ENCODE results near the gene DHX30.
"Not testable (repeated sequence)": the region's sequence is repeated elsewhere in the genome, so short reads cannot be mapped to it uniquely, and the experiment has no call there.

The DHX30 gene

GRCh38 chr3:47803480-47804025, 615 bp downstream of the DHX30 start:
- no peak for DNase-seq (ENCODE audit: low read depth, low spot score)

- DNase-seq (ENCODE audit: low read depth, low spot score), result no peak
Observed at GRCh38 chr3:47804577-47804976, 1.6 kb downstream of the DHX30 start.

GRCh38 chr3:47813551-47814177, 10.7 kb downstream of the DHX30 start:
- DNase-seq (ENCODE audit: low read depth, low spot score), result no peak

- DNase-seq (ENCODE audit: low read depth, low spot score), result no peak
Observed at GRCh38 chr3:47817609-47818008, 14.7 kb downstream of the DHX30 start.

GRCh38 chr3:47824541-47825473, 21.9 kb downstream of the DHX30 start:
- peak; percentile 74 for DNase-seq (ENCODE audit: low read depth, low spot score)

GRCh38 chr3:47825590-47825989, 22.7 kb downstream of the DHX30 start:
- no peak for DNase-seq (ENCODE audit: low read depth, low spot score)

GRCh38 chr3:47829482-47829881, 26.5 kb downstream of the DHX30 start:
- not testable (repeated sequence) for DNase-seq (ENCODE audit: low read depth, low spot score)

- no peak for DNase-seq (ENCODE audit: low read depth, low spot score)
Observed at GRCh38 chr3:47836986-47837385, 34.0 kb downstream of the DHX30 start.

- DNase-seq (ENCODE audit: low read depth, low spot score), result no peak
Observed at GRCh38 chr3:47838503-47838902, 35.6 kb downstream of the DHX30 start.

GRCh38 chr3:47841786-47842349, 38.9 kb downstream of the DHX30 start:
- DNase-seq (ENCODE audit: low read depth, low spot score), result no peak

GRCh38 chr3:47846186-47846879, 43.4 kb downstream of the DHX30 start:
- DNase-seq (ENCODE audit: low read depth, low spot score), result no peak

- no peak for DNase-seq (ENCODE audit: low read depth, low spot score)
Observed at GRCh38 chr3:47846880-47847248, 43.9 kb downstream of the DHX30 start.

- no peak for DNase-seq (ENCODE audit: low read depth, low spot score)
Observed at GRCh38 chr3:47847260-47847659, 44.3 kb downstream of the DHX30 start.

- no peak for DNase-seq (ENCODE audit: low read depth, low spot score)
Observed at GRCh38 chr3:47847801-47848518, 45.0 kb downstream of the DHX30 start.

GRCh38 chr3:47848599-47849117, 45.7 kb downstream of the DHX30 start:
- no peak for DNase-seq (ENCODE audit: low read depth, low spot score)

- DNase-seq (ENCODE audit: low read depth, low spot score), result no peak
Observed at GRCh38 chr3:47849186-47849698, 46.3 kb downstream of the DHX30 start.

- DNase-seq (ENCODE audit: low read depth, low spot score), result no peak
Observed at GRCh38 chr3:47849699-47850563, 47.0 kb downstream of the DHX30 start.

GRCh38 chr3:47850564-47851410, 47.8 kb downstream of the DHX30 start:
- DNase-seq (ENCODE audit: low read depth, low spot score), result no peak
